IMR-90 (cell line): ENCODE measurements around the gene EPHB1.

Experiments
- BHLHE40 ChIP-seq: fragments of 150-350 bp; IDR thresholded peaks from 2 replicates; pipeline ENCODE4 v1.6.1; 2016; ENCODE audit warnings: mild to moderate bottlenecking, low read depth, low read length
- CEBPB ChIP-seq: IDR thresholded peaks from 2 replicates; pipeline ENCODE4 v1.6.1; 2012; ENCODE audit warnings: low read depth, low read length, improper control_type of control experiment
- CHD1 ChIP-seq: IDR thresholded peaks from 2 replicates; pipeline ENCODE4 v1.6.1; 2012; ENCODE audit warnings: low read depth, low read length, improper control_type of control experiment
- CTCF ChIP-seq: conservative IDR thresholded peaks from 2 replicates; pipeline ENCODE4 v1.5.1; 2012; ENCODE audit warnings: mild to moderate bottlenecking, low read depth, low read length, improper control_type of control experiment
- MAFK ChIP-seq: IDR thresholded peaks from 2 replicates; pipeline ENCODE4 v1.6.1; 2012; ENCODE audit warnings: low read depth, low read length, improper control_type of control experiment
- POLR2A ChIP-seq: IDR thresholded peaks from 2 replicates; pipeline ENCODE4 v1.6.1; 2012; ENCODE audit warnings: mild to moderate bottlenecking, low read depth, low read length
- RAD21 ChIP-seq: IDR thresholded peaks from 2 replicates; pipeline ENCODE4 v1.6.1; 2012; ENCODE audit warnings: low read length, improper control_type of control experiment
- RFX5 ChIP-seq: IDR thresholded peaks from 2 replicates; pipeline ENCODE4 v1.8.0; 2012; ENCODE audit warnings: low read depth, mild to moderate bottlenecking, low read length, moderate library complexity
- USF2 ChIP-seq: fragments of 150-350 bp; IDR thresholded peaks from 2 replicates; pipeline ENCODE4 v1.6.1; 2017; ENCODE audit warnings: mild to moderate bottlenecking, antibody characterized with exemption, low read length, low read depth

- no peak for TF ChIP-seq BHLHE40
- TF ChIP-seq CTCF = no peak
- TF ChIP-seq POLR2A = no peak
- TF ChIP-seq USF2 = no peak
- no peak for TF ChIP-seq MAFK
- TF ChIP-seq RFX5 = no peak
- TF ChIP-seq CHD1 = no peak
- no peak for TF ChIP-seq CEBPB
- TF ChIP-seq RAD21 = no peak
Measured at GRCh38 chr3:134762016-134762415, 33.0 kb upstream of the EPHB1 start.
